Measurements from ENCODE around the gene GJA8.
A peak's percentile ranks its signal among the peaks of the same experiment; 100 is the strongest.
"Not testable (repeated sequence)": the region's sequence is repeated elsewhere in the genome, so short reads cannot be mapped to it uniquely, and the experiment has no call there.

GJA8 gene

DNA sequence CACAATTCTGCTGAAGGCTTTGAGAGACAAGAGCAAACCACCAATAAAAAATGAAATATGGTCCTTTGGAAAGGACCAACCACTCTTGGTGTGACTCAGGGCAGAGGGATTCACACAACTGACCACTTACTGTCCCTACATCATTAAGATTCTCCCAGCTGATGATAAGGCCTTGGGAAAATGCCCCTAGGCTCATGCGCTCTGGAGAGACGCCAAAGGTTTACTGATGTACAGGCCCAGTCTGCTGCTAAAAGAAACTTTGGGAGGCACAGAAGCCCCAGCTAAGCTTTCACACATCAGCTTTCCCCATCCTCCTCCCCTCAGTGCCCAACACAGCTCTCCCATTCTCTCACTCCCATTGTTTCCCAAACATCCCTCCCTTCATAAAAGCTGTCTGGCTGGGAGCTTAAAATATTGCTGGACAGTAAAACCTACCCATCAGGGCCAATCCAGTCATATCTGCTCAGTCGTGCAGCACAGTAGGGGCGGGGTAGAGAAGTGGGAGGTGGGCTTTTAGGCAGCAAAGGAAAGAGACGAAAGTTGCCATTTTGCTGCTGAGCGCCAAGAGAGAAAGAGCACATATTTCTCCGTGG lies at the start of gene GJA8:
GJA8 (plus strand) TSS at position 543 of the 593 bp plus-strand sequence. CDS start 5,161 bp downstream, outside the sequence.
- no peak for DNase-seq

DNA sequence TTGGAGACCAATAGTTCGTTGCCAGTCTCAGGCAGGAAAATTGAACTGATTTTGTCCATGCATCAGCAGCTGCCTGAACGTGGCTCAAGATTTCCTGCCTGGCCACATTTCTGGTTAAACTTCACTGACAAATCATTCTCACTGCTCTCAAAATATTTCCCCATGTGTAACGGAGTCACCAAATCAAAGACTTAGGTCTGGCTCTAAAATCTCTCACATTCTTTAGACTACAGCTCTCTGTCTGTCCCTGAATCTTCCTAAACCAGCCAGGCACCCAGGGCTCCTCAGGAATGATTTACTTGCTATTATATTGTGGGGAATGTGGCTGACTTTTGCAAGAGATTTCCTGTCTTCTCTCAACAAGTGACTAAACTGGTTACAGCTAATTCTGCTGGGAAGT lies 49.2 kb upstream of the GJA8 start:
- no peak for DNase-seq

DNA sequence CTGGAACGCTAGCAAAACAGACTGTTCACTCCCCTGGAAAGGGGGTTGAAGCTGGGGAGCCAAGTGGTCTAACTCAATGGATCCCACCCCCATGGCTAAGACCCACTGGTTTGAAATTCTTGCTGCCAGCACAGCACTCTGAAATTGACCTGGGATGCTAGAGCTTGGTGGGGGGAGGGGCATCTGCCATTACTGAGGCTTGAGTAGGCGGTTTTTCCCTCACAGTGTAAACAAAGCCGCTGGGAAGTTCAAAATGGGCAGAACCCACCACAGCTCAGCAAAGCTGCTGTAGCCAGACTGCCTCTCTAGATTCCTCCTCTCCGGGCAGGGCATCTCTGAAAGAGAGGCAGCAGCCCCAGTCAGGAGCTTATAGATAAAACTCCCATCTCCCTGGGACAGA lies 47.6 kb upstream of the GJA8 start:
- DNase-seq: not testable (repeated sequence)

DNA sequence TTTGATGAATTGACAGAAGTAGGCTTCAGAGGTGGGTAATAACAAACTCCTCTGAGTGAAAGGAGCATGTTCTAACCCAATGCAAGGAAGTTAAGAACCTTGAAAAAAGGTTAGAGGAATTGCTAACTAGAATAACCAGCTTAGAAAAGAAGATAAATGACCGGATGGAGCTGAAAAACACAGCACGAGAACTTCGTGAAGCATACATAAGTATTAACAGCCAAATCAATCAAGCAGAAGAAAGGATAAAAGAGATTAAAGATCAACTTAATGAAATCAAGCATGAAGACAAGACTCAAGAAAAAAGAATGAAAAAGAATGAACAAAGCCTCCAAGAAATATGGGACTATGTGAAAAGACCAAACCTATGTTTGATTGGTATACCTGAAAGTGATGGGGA lies 46.6 kb upstream of the GJA8 start:
- DNase-seq: not testable (repeated sequence)

DNA sequence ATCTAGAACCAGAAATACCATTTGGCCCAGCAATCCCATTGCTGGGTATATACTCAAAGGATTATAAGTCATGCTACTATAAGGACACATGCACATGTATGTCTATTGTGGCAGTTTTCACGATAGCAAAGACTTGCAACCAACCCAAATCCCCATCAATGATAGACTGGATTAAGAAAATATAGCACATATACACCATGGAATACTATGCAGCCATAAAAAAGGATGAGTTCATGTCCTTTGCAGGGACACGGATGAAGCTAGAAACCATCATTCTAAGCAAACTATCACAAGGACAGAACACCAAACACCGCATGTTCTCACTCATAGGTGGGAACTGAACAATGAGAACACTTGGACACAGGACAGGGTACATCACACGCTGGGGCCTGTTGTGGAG lies 35.4 kb upstream of the GJA8 start:
- not testable (repeated sequence) for DNase-seq

DNA sequence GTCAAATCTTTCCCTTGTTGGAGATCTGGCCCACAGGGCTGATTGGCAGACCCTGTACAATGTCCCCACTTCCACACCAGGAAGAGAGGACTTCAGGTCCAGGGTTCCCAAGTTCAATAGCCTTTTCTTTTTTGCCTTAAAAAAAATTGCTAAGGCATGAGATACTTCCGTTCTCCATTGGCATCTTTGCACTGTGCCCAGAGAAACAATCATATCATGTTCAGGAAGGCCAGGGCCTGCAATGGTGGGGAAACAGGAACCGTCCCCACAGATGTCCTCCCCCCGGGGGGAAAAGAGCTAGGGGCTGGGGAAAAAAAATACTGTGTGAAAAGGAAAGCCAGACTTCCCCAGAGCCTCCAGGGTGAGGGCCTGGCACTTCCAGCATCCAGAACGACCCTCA lies 24.6 kb upstream of the GJA8 start:
- DNase-seq: no peak

DNA sequence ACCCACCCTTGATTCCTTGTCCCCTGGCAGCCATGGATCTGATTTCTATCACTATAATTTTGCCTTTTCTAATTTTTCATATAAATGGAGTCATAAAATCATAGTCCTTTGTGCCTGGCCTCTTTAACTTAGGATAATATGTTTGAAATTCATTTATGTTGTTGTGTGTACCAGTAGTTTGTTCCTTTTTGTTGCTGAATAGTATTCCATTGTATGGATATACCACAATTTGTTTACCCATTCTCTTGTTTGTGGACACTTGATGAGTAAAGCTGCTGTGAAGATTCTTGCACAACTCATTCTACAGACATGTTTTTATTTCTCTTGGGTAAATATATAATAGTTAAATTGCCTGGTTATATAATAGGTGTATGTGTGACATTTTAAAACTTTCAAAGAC lies 22.7 kb upstream of the GJA8 start:
- DNase-seq: no peak

DNA sequence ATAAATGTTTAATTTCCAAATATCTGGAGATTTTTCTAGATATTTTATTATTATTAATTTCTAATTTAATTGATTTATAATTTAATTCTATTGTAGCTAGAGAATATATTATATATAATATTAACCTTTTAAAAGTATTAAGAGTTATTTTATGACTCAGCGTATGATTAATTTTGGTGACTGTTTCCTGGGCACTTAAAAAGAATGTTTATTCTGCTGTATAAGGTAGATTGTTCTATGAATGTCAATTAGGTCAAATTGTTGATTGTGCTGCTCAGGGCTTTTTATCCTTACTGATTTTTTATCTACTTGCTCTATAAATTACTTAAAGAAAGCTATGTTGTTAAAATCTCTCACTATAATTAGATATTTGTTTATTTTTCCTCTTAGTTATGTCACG lies 20.1 kb upstream of the GJA8 start:
- no peak for DNase-seq

DNA sequence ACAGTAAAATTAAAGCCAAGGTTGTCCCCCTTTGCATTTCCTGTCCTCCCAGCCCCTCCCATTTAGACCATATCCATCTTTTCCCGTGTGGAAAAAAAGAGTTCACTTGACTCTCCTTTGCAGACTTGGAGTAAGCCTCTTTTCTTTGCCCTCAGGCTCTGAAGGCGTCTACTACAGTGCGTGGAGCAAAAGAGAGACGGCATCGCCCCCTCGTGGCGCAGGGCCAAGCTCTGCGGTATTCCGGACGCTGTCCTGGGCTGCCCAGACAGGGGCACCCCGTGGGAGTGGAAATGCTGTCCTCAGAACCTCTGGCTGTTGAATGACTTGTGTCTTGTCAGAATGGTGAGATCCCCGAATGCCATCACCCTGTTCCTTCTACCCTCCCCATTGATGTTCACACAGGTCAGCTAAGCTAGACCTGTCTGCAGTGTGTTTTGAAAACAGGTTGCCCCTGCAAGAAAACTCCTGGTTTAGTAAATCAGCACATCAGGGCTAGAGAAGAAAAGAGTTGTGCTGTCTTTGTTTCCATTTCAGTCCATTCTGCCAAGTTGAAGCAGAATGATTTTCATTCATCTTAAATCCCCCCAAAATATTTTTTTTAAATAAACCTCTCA lies 12.3 kb upstream of the GJA8 start:
- peak; percentile 66 for DNase-seq

DNA sequence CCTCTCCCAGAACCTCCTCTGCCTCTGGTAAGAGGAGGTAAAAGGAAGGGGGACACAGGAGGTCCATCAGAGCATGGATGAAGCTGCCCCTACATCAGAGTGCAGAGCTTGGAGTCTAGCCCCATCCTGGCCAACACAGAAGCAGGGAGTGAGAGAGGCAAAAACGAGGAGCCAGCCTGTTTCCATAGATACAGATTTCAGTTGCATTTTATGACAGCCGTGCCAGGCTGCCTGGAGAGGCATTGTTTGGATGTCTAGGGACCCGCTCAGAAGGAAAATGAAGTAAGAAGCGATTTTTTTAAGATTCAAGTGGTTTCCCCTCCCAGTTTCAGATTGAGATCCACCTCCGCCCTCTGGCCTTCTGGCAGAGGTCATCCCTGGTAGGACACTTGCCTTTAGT lies 11.5 kb upstream of the GJA8 start:
- DNase-seq: no peak

DNA sequence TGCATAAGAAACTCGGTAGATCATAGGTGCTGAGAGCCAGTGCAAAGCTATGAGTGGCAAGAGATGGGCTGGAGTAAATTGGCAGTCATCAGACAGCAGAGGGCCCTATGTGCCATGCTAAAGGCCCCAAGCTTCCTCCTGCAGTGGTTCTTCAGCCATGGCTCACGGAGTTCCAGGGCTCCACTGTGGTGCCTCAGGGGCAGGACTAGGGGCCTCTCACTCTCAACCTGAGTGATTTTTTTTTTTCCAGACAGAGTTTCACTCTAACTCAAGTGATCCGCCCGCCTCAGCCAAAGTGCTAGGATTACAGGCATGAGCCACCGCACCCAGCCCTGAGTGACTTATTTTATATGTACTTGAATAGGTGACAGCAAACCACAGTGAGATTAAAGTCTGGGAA lies 10.4 kb upstream of the GJA8 start:
- no peak for DNase-seq

DNA sequence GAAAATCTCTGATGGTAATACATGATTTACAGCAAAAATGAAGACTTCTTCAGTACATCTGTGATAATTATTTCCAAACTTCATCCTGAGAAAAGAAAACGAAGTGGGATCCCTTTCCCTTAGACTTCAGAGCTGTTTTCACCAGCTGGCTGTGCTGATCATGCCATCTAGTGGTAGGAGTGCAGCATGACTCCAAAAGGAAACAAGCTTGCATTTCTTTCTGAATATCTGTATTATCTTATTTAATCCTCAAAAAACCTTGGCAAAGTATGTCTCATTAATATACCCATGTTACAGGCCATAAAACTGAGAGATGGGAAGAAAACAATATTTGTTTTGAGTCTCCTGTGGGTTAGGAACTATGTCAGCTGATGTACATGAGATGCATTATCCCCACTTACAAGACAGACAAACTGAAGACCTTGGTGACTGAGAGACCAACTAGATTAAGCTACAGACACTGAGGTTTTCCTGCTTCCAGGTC lies 9.8 kb upstream of the GJA8 start:
- no peak for DNase-seq

DNA sequence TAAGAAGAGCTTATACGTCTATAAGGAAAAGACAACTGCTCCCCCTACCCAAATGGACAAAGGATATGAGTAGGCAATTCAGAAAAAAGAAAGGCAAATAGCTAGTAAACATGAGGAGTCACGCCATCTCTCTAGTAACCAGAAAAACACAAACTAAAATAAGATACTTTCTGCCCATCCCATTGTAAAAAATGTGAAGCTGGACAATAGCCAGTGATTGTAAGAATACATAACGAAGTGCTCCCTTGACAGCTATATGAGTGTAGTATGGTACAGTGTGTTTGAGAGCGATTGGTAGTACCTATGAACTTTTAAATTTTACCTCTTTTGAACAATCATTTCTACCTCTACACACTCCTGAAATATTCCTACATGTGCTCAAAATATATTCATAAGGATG lies 7.5 kb upstream of the GJA8 start:
- DNase-seq: no peak

DNA sequence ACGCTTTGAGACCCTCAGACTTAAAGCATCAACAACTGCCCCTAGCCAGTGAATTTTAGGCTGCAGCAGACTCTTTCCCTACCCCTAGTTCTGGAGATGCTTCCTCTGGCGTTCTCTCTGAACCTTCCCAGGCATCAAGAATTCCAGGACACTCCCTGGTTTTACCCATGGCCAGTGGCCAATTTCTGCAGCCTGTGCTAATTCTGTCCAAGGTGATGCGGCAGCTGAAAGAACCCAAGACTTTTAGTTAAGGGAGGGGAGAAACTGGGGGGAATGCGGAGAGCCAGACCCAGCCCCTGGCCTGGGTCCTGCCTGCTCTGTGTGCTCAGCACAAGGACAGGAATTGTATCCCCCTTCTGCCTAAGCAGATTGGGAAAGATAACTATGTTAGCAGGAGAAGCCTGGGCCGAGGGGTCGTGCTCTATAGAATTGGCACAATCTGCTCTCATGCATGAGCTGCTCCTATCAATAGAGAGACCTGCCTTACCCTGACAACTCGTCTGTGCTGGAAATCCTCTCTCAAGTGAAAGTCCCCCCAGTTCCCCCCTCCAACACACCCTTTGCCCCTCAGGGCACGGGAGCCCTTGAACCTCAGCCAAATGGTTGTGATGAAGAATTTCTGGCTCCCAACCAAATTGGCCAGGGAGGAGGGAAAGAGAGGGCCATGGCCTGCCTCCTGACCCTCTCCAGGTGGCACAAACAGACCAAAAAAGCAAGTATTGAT lies 5.4 kb upstream of the GJA8 start:
- no peak for DNase-seq

DNA sequence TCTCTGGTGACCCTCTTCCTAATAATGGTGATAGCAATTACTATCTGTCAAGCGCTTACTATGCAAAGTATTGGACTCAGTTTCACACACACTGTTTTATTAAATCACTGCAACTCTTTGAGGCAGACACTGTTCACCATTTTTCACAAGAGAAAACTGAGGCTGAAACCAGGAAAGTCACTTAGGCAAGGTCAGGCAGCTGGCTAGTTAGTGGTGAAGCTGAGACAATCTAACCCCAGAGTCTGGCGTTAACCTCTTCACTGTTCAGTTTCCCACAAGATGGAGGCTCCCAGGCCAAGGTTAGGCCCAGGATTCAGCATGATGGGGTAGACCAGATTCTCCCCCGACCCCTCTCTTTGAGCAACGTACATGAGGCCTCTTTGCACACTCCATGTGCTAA lies 4.8 kb upstream of the GJA8 start:
- DNase-seq: no peak

DNA sequence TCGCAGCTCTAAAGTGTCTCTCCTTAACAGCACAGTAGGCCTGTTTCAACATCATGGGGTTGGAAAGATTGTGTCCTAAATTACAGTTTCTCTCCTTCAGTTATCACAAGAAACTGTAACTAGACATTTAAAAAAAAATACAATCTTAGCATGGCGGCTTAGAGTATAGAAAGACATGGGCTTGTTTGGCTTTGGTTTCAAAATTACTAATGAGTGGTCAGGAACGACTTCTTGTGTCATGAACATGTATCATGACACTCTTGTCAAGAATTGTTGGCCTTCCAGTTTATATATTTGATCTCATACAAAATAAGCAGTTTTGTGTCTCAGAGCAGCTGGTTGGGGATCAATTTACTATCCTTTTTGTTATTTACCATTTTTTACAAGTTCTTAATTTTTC lies 2.1 kb downstream of the GJA8 start:
- no peak for DNase-seq

DNA sequence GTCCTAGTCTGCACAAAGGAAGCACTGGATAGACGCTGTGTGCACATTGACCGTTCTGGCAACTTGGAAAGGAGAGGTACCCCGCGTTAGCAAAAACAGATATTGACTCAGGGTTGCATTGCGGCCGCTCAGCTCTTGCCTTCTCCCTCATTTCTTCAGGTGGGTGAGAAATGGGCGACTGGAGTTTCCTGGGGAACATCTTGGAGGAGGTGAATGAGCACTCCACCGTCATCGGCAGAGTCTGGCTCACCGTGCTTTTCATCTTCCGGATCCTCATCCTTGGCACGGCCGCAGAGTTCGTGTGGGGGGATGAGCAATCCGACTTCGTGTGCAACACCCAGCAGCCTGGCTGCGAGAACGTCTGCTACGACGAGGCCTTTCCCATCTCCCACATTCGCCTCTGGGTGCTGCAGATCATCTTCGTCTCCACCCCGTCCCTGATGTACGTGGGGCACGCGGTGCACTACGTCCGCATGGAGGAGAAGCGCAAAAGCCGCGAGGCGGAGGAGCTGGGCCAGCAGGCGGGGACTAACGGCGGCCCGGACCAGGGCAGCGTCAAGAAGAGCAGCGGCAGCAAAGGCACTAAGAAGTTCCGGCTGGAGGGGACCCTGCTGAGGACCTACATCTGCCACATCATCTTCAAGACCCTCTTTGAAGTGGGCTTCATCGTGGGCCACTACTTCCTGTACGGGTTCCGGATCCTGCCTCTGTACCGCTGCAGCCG lies 5.4 kb downstream of the GJA8 start:
- no peak for DNase-seq

DNA sequence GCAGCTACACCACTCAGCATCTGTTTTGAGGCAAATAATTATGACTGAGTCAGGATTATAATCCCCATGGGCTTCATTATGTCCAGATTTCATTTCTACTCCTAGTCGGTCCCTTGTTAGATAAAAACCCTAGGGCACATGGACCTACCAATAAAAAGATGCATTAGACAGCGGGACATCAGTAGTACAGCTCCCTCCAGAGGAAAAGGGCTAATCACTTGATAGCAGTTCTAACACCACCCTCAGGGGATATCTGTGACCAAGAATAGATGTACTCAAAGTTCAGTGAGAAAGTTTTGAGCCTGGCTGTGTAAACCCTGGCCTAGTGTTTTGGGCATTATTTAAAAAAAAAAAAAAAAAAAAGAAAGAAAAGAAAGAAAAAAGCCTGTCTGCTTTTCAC lies 10.0 kb downstream of the GJA8 start:
- DNase-seq: no peak

DNA sequence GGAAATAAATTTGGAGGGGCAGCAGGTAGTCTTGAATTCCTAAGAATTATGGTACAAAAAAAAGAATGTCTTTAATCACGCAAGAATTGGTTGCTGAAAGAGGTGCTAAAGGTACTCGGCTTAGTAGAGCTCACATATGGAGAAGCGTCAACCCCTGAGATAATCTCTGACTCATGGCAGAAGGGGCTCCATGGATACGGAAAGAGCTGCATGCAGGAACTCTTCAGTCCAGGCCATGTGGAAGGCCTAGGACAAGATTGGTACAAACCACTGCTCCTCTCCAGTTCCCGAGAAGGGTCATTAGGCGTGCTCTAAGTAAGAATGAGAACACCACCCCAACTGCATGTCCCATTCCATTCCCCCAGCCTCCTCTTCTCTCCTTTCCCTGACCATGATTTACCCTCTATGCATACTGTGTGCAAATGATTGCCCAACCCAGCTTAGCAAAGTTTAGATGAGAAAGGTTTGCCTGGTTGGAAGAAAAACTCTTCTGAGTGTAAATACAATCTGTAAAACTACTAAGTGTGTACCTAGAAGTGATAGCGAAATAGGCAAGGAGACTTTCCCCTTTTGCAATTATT lies 10.9 kb downstream of the GJA8 start:
- DNase-seq: no peak

DNA sequence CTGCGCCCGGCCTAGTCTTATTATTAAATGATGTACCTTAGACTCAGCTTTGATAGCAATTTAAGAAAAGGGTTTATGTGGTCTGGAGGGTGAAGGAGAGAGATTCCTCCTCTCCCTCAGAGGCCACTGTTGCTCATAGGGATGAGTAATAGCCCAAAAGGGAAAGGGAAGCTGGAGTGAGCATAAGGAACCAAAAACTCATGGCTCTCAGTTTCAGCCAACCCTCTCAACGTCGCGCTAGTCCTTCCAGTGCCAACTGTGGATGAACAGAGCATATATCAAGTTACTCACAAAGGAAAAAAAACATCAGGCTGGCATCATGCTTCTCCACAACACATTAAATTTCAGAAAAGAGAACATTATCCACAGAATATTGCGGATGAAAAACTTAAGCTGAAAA lies 17.3 kb downstream of the GJA8 start:
- no peak for DNase-seq

DNA sequence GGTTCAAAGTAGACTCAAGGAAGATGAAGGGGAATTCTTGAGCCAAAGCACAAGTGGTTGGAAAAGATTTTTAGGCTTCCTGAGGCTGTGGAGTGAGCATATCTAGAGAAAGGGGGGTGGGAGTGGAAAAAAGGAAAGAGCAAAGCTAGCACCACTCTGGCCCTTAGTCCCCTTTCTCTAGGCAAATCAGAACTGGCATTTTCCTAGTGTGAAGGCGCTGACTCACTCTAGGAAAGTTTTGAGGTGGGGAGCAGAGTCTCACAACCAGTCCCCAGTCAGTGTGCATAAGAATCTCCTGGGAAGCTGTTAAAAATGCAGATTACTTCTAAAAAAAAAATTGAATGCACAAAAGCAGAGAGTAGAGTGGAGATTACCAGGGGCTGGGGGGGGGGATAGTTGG lies 22.2 kb downstream of the GJA8 start:
- DNase-seq: no peak

DNA sequence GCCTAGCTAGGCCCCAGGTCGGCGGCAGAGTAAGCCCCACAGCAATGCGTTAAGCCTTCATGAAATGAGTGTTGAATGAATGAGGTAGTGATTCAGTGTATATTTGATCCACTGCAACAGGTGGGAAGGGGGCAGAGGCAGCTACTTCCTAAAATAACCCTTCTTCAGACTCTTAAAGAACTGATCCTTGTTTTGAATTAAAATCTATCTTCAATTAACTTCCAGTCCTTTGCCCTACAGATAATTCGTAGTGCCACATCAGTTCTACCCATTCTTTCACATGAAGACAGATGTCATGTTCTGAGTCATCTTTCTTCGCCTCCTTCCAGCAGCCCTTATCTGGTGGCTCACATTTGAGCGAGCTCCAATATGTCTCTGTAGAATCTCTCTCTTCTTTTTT lies 24.6 kb downstream of the GJA8 start:
- not testable (repeated sequence) for DNase-seq

DNA sequence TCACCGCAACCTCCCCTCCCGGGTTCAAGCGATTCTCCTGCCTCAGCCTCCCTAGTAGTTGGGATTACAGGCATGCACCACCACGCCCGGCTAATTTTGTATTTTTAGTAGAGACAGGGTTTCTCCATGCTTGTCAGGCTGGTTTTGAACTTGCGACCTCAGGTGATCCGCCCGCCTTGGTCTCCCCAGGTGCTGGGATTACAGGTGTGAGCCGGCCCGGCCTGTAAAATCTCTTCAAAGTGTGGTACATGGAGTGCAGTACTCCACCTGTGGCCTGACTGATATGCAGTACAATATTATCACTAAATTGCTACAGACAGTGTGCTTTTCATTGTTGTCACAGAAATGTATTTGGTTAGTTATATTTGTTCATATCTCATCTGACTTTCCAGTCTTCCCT lies 25.1 kb downstream of the GJA8 start:
- not testable (repeated sequence) for DNase-seq

Data from activated T-cell treated with anti-CD3 and anti-CD28 coated beads, Interleukin-2, amount 50 U/mL, for 1 hour (primary cell).